ENCODE data around the gene VIPR2.

VIPR2 gene

GRCh38 chr7:159092701-159093121, 52.0 kb downstream of the VIPR2 start:
- H3K4me2 ChIP-seq (ENCODE audit: insufficient read depth, low read length, poor library complexity, severe bottlenecking) = no peak overlapping the region
- no peak overlapping the region for H2AFZ ChIP-seq (ENCODE audit: low read length)
- no peak overlapping the region for H3K9ac ChIP-seq (ENCODE audit: low read depth, low read length, poor library complexity)
- no peak overlapping the region for H2BK5ac ChIP-seq (ENCODE audit: low read length)
- H3K4ac ChIP-seq (ENCODE audit: low read length) = no peak overlapping the region
- no peak overlapping the region for H2BK120ac ChIP-seq (ENCODE audit: low read depth, low read length)
- no peak overlapping the region for H3K4me3 ChIP-seq (ENCODE audit: low read length in 2 of 2)
- peak overlapping the region; percentile 74 for H3K18ac ChIP-seq (ENCODE audit: low read length)
- no CpG with 5 or more reads among the region's 13 CpGs for WGBS, 2 donors (ENCODE audit: extremely low coverage in 2 of 2, insufficient read length in 2 of 2, insufficient replicate concordance in 1 of 2)
- H3K27me3 ChIP-seq (ENCODE audit: control insufficient read depth in 3 of 3, insufficient read depth in 3 of 3, low read depth in 1 of 3, low read length in 3 of 3) = peaks cover 0 to 8% (median 0%) of the 10 kb centered on the region in 3 experiments
- H3K27ac ChIP-seq (replicated peaks; ENCODE audit: low read length) = no peak overlapping the region
- peak overlapping the region; percentile 92 for H3K23ac ChIP-seq (ENCODE audit: low read depth, low read length, poor library complexity)
- no peak for DNase-seq (ENCODE audit: low spot score)
- peak overlapping the region; percentile 74 for H3K14ac ChIP-seq (ENCODE audit: low read length)
- no peak overlapping the region for H4K8ac ChIP-seq (ENCODE audit: low read depth, low read length)
- peak overlapping the region; percentile 82 for H2BK15ac ChIP-seq (ENCODE audit: low read length)
- no peak overlapping the region for H2AK5ac ChIP-seq (ENCODE audit: low read depth, low read length)
- H3K4me1 ChIP-seq (ENCODE audit: control insufficient read depth in 2 of 2, insufficient read depth in 1 of 2, low read depth in 1 of 2, low read length in 2 of 2) = peaks cover 0 to 12% of the 10 kb centered on the region in 2 donors
- H4K91ac ChIP-seq (ENCODE audit: low read depth, low read length, poor library complexity) = no peak overlapping the region
- no peaks in the 10 kb centered on the region for H3K36me3 ChIP-seq (replicated peaks in 1 of 2; ENCODE audit: control insufficient read depth in 2 of 2, insufficient read depth in 2 of 2, low read length in 2 of 2)
- peaks cover 0 to 4% of the 10 kb centered on the region in 2 donors for H3K9me3 ChIP-seq (replicated peaks in 1 of 2; ENCODE audit: control insufficient read depth in 2 of 2, insufficient read depth in 1 of 2, low read depth in 1 of 2, low read length in 2 of 2)
- H2BK12ac ChIP-seq (ENCODE audit: low read length) = peak overlapping the region; percentile 6
- H3K79me1 ChIP-seq (ENCODE audit: low read depth, low read length) = no peaks in the 10 kb centered on the region

GRCh38 chr7:159091480-159092475, 52.9 kb downstream of the VIPR2 start:
- no peak overlapping the region for H3K27ac ChIP-seq (replicated peaks; ENCODE audit: low read length)
- H3K4me1 ChIP-seq (ENCODE audit: control insufficient read depth in 2 of 2, insufficient read depth in 1 of 2, low read depth in 1 of 2, low read length in 2 of 2) = peaks cover 0 to 4% of the 10 kb centered on the region in 2 donors

GRCh38 chr7:159091041-159091440, 53.6 kb downstream of the VIPR2 start:
- Histone ChIP-seq H3K36me3 (replicated peaks in 1 of 2; ENCODE audit: control insufficient read depth in 2 of 2, insufficient read depth in 2 of 2, low read length in 2 of 2) (no peaks in the 10 kb centered on the region), H2BK12ac (ENCODE audit: low read length) (no peak overlapping the region), H3K4ac (ENCODE audit: low read length) (no peak overlapping the region), H3K4me2 (ENCODE audit: insufficient read depth, low read length, poor library complexity, severe bottlenecking) (no peak overlapping the region), H2BK120ac (ENCODE audit: low read depth, low read length) (no peak overlapping the region), H4K8ac (ENCODE audit: low read depth, low read length) (no peak overlapping the region), H3K9me3 (replicated peaks in 1 of 2; ENCODE audit: control insufficient read depth in 2 of 2, insufficient read depth in 1 of 2, low read depth in 1 of 2, low read length in 2 of 2) (peaks cover 0 to 4% of the 10 kb centered on the region in 2 donors), H3K9ac (ENCODE audit: low read depth, low read length, poor library complexity) (no peak overlapping the region), H3K23ac (ENCODE audit: low read depth, low read length, poor library complexity) (no peak overlapping the region), H3K27me3 (ENCODE audit: control insufficient read depth in 3 of 3, insufficient read depth in 3 of 3, low read depth in 1 of 3, low read length in 3 of 3) (peaks cover 0 to 8% (median 0%) of the 10 kb centered on the region in 3 experiments), H3K79me1 (ENCODE audit: low read depth, low read length) (no peaks in the 10 kb centered on the region), H3K4me3 (ENCODE audit: low read length in 2 of 2) (no peak overlapping the region), H3K4me1 (ENCODE audit: control insufficient read depth in 2 of 2, insufficient read depth in 1 of 2, low read depth in 1 of 2, low read length in 2 of 2) (peaks cover 0 to 4% of the 10 kb centered on the region in 2 donors), H4K91ac (ENCODE audit: low read depth, low read length, poor library complexity) (no peak overlapping the region), H2AFZ (ENCODE audit: low read length) (no peak overlapping the region), H2BK15ac (ENCODE audit: low read length) (no peak overlapping the region), H3K18ac (ENCODE audit: low read length) (no peak overlapping the region), H2AK5ac (ENCODE audit: low read depth, low read length) (no peak overlapping the region), H3K14ac (ENCODE audit: low read length) (no peak overlapping the region), H2BK5ac (ENCODE audit: low read length) (no peak overlapping the region), H3K27ac (replicated peaks; ENCODE audit: low read length) (no peak overlapping the region)
- no peak for DNase-seq (ENCODE audit: low spot score)
- no CpG with 5 or more reads among the region's 13 CpGs for WGBS, 2 donors (ENCODE audit: extremely low coverage in 2 of 2, insufficient read length in 2 of 2, insufficient replicate concordance in 1 of 2)

More at GRCh38 chr7:159091480-159092475, 52.9 kb downstream of the VIPR2 start:
- H3K23ac ChIP-seq (ENCODE audit: low read depth, low read length, poor library complexity) = no peak overlapping the region
- no peak for DNase-seq (ENCODE audit: low spot score)
- no peak overlapping the region for H3K9ac ChIP-seq (ENCODE audit: low read depth, low read length, poor library complexity)
- peak overlapping the region; percentile 87 for H2BK15ac ChIP-seq (ENCODE audit: low read length)
- H4K8ac ChIP-seq (ENCODE audit: low read depth, low read length) = no peak overlapping the region
- peaks cover 0 to 8% (median 0%) of the 10 kb centered on the region in 3 experiments for H3K27me3 ChIP-seq (ENCODE audit: control insufficient read depth in 3 of 3, insufficient read depth in 3 of 3, low read depth in 1 of 3, low read length in 3 of 3)
- no peak overlapping the region for H3K4me2 ChIP-seq (ENCODE audit: insufficient read depth, low read length, poor library complexity, severe bottlenecking)
- H3K9me3 ChIP-seq (replicated peaks in 1 of 2; ENCODE audit: control insufficient read depth in 2 of 2, insufficient read depth in 1 of 2, low read depth in 1 of 2, low read length in 2 of 2) = peaks cover 0 to 4% of the 10 kb centered on the region in 2 donors
- H2BK120ac ChIP-seq (ENCODE audit: low read depth, low read length) = no peak overlapping the region
- 100% methylated on average over 1 of the region's 31 CpGs; no CpG with 5 or more reads in 1 of the 2 donors for WGBS, 2 donors (ENCODE audit: extremely low coverage in 2 of 2, insufficient read length in 2 of 2, insufficient replicate concordance in 1 of 2)
- H2BK12ac ChIP-seq (ENCODE audit: low read length) = no peak overlapping the region
- no peak overlapping the region for H3K4ac ChIP-seq (ENCODE audit: low read length)
- H4K91ac ChIP-seq (ENCODE audit: low read depth, low read length, poor library complexity) = no peak overlapping the region
- no peaks in the 10 kb centered on the region for H3K79me1 ChIP-seq (ENCODE audit: low read depth, low read length)
- H2AFZ ChIP-seq (ENCODE audit: low read length) = no peak overlapping the region
- no peak overlapping the region for H3K14ac ChIP-seq (ENCODE audit: low read length)
- no peaks in the 10 kb centered on the region for H3K36me3 ChIP-seq (replicated peaks in 1 of 2; ENCODE audit: control insufficient read depth in 2 of 2, insufficient read depth in 2 of 2, low read length in 2 of 2)
- no peak overlapping the region for H2BK5ac ChIP-seq (ENCODE audit: low read length)
- peak overlapping the region; percentile 84 for H3K18ac ChIP-seq (ENCODE audit: low read length)
- H3K4me3 ChIP-seq (ENCODE audit: low read length in 2 of 2) = no peak overlapping the region
- no peak overlapping the region for H2AK5ac ChIP-seq (ENCODE audit: low read depth, low read length)
